Lower lobe of right lung (tissue), 2 donors: ENCODE data around the gene CAMKMT. TPM values are rescaled to one million over a fixed set of nuclear protein-coding genes. Genes with fewer than 3 reads are reported as not detected.

Experiments used
- ATAC-seq, 2 donors: fragments of 200-7000 bp; cut with Tn5 transposase; one replicate each; pipeline ENCODE4 v1.9.1; 2020 to 2022; ENCODE audit warnings: mild to moderate bottlenecking in 2 of 2, moderate library complexity in 2 of 2
- DNase-seq: peaks from one replicate; pipeline ENCODE4 v3.0.0-alpha.2; 2020
- H3K27ac ChIP-seq: fragments of 200-600 bp; one replicate; pipeline ENCODE4 v1.8.0; 2022
- H3K27me3 ChIP-seq: fragments of 200-600 bp; one replicate; pipeline ENCODE4 v1.8.0; 2022; ENCODE audit warnings: low read depth
- H3K36me3 ChIP-seq: fragments of 200-600 bp; one replicate; pipeline ENCODE4 v1.8.0; 2022; ENCODE audit warnings: mild to moderate bottlenecking
- H3K4me1 ChIP-seq: fragments of 200-600 bp; one replicate; pipeline ENCODE4 v1.8.0; 2022
- H3K4me3 ChIP-seq: fragments of 200-600 bp; one replicate; pipeline ENCODE4 v1.8.0; 2022; ENCODE audit warnings: mild to moderate bottlenecking
- H3K9me3 ChIP-seq: fragments of 200-600 bp; one replicate; pipeline ENCODE4 v1.8.0; 2022
- intact Hi-C: fragments of 100-400 bp; cut with DNase I; formaldehyde crosslinking; loops from one replicate; pipeline ENCODE4 v1.11.0; 2022
- total RNA-seq: library from RNA; stranded (reverse); fragmentation: NEBNext Ultra II Directional; extraction: Animal tissue kit (Norgen Biotek cat#: 25700); gene quantifications from one replicate; pipeline ENCODE4 v1.2.1, GENCODE V29; 2021
- TF ChIP-seq, protein P1 (sequence below): fragments of 200-600 bp; IDR thresholded peaks from one replicate; pipeline ENCODE4 v1.8.0; 2022; ENCODE audit warnings: antibody characterized with exemption, mild to moderate bottlenecking
- donor health status: DM: no; HTN: yes; CAD: no; lungs with severe emphysema.

CAMKMT gene
- total RNA-seq, 1 donor from 2014 or later: 10.5 TPM

DNA sequence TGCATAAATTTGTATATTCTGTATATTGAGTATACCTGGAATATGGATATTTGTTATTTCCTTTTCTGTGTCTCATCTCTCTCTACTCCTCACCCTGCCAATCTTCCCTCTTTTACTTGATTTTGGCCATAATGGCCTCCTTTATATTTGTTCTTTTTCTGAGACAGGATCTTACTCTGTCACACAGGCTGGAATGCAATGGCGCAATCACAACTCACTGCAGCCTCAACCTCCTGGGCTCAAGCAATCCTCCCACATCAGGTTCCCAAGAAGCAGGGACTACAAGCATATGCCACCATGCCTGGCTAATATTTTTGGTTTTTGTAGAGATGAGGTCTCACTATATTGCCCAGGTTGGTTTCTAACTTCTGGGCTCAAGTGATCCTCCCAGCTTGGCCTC is 30.9 kb upstream of the CAMKMT start:
- Histone ChIP-seq H3K4me3 (no peak overlapping the region), H3K4me1 (no peaks in the 10 kb centered on the region), H3K27me3 (no peaks in the 10 kb centered on the region), H3K9me3 (no peaks in the 10 kb centered on the region), H3K27ac (no peak overlapping the region), H3K36me3 (peaks cover 78% of the 10 kb centered on the region)
- TF ChIP-seq, protein P1, sequence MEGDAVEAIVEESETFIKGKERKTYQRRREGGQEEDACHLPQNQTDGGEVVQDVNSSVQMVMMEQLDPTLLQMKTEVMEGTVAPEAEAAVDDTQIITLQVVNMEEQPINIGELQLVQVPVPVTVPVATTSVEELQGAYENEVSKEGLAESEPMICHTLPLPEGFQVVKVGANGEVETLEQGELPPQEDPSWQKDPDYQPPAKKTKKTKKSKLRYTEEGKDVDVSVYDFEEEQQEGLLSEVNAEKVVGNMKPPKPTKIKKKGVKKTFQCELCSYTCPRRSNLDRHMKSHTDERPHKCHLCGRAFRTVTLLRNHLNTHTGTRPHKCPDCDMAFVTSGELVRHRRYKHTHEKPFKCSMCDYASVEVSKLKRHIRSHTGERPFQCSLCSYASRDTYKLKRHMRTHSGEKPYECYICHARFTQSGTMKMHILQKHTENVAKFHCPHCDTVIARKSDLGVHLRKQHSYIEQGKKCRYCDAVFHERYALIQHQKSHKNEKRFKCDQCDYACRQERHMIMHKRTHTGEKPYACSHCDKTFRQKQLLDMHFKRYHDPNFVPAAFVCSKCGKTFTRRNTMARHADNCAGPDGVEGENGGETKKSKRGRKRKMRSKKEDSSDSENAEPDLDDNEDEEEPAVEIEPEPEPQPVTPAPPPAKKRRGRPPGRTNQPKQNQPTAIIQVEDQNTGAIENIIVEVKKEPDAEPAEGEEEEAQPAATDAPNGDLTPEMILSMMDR: no peak
- intact Hi-C loops: no loop called here
- DNase-seq (no peak), ATAC-seq (no peak)

DNA sequence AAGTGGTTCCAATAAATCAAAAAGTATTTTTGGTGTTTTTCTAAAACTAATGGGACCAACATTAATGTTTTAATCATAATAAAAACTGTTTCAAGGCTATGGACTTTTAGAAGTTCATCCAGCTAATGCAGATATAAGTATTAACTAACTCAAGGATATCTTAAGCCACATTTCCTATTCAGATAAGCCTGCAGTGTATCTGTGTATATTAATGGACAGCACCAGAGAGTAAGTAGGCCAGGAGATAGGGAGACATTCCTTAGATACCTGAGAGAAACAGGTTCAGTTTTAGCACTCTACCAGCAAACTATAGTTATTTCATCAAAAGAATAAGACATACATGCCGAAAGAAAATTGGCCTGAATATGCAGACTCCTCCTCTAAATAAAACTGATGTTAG is 27.8 kb upstream of the CAMKMT start:
- H3K27ac ChIP-seq: no peak overlapping the region
- DNase-seq: no peak
- H3K4me1 ChIP-seq: no peaks in the 10 kb centered on the region
- peaks cover 79% of the 10 kb centered on the region for H3K36me3 ChIP-seq
- ATAC-seq: no peak
- H3K27me3 ChIP-seq: no peaks in the 10 kb centered on the region
- TF ChIP-seq, protein P1: no peak
- H3K4me3 ChIP-seq: no peak overlapping the region
- H3K9me3 ChIP-seq: no peaks in the 10 kb centered on the region
- intact Hi-C loops: no loop called here

DNA sequence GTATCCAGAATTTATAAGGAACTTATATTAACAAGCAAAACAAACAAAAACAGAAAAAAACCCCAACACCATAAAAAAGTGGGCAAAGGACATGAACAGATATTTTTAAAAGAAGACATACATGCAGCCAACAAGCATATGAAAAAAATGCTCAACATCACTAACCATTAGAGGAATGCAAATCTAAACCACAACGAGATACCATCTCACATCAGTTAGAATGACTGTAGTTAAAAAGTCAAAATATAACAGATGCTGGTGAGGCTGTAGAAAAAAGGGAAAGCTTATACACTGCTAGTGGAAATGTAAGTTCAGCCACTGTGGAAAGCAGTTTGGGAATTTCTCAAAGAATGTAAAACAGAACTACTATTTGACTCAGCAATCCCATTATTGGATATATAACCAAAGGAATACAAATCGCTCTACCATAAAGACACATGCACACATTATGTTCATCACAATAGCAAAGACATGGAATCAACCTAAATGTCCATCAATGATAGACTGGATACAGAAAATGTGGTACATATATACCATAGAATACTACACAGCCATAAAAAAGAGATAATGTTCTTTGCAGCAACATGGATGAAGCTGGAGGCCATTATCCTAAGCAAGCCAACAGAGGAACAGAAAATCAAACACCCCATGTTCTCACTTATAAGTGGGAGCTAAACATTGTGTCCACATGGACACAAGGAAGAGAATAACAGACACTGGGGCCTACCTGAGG is 25.8 kb upstream of the CAMKMT start:
- H3K9me3 ChIP-seq: no peaks in the 10 kb centered on the region
- H3K4me1 ChIP-seq: no peaks in the 10 kb centered on the region
- H3K27me3 ChIP-seq: no peaks in the 10 kb centered on the region
- H3K27ac ChIP-seq: no peak overlapping the region
- peaks cover 91% of the 10 kb centered on the region for H3K36me3 ChIP-seq
- TF ChIP-seq, protein P1: no peak
- no peak for DNase-seq
- intact Hi-C loops: no loop called here
- no peak for ATAC-seq
- no peak overlapping the region for H3K4me3 ChIP-seq

DNA sequence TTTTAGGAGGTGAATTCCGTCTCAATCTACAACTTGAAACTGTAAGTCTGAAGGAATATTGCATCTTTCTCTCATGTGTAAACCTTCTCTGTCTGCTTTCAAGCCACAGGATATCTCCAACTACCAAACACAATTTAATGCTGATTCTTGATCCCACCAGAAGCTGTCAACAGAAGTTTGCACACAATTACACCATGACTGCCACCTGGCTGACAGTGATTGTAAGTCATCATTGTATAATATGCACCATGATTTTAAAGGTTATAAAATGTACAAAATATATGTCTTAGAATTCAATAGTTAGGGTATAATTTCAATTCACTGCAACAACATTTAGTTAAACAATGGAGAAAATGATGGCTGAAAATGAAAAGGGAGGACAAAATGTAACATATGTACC is 18.9 kb upstream of the CAMKMT start:
- ATAC-seq (no peak), DNase-seq (no peak)
- TF ChIP-seq, protein P1: peak; percentile 14
- Histone ChIP-seq H3K27me3 (no peaks in the 10 kb centered on the region), H3K36me3 (peaks cover 74% of the 10 kb centered on the region), H3K27ac (no peak overlapping the region), H3K9me3 (no peaks in the 10 kb centered on the region), H3K4me3 (no peak overlapping the region), H3K4me1 (no peaks in the 10 kb centered on the region)
- intact Hi-C loops: no loop called here

DNA sequence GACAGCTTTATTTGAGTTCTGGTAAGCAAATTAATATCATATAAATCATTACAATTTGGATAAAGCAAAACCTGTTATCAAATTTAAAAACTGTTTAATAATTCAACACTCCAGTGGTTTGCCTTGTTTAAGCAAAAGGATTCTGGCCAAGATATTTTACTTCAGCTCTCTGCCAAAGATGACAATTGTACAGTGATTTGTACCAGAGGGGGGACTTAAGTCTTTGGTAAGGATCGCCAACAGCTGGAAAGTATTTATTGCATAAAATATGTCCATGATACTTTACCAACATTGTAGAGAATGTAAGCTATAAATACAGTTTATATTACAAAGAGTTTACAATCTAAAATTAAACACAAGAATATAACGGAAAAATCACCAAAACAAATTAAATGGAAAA is 14.2 kb upstream of the CAMKMT start:
- DNase-seq (no peak), ATAC-seq (no peak)
- H3K4me3 ChIP-seq: no peak overlapping the region
- intact Hi-C loops: no loop called here
- H3K4me1 ChIP-seq: peaks cover 8% of the 10 kb centered on the region
- no peaks in the 10 kb centered on the region for H3K27me3 ChIP-seq
- H3K36me3 ChIP-seq: peaks cover 28% of the 10 kb centered on the region
- no peak overlapping the region for H3K27ac ChIP-seq
- TF ChIP-seq, protein P1: no peak
- no peaks in the 10 kb centered on the region for H3K9me3 ChIP-seq
